GM21367 (cell line): ENCODE results near the gene AP3B1.
"Not testable (repeated sequence)": the region's sequence is repeated elsewhere in the genome, so short reads cannot be mapped to it uniquely, and the experiment has no call there.

Experiments used
- ATAC-seq: cut with Tn5 transposase; IDR thresholded peaks from one replicate; pipeline ENCODE4 v1.9.1; 2021; ENCODE audit not compliant: unreplicated experiment

AP3B1 gene

DNA sequence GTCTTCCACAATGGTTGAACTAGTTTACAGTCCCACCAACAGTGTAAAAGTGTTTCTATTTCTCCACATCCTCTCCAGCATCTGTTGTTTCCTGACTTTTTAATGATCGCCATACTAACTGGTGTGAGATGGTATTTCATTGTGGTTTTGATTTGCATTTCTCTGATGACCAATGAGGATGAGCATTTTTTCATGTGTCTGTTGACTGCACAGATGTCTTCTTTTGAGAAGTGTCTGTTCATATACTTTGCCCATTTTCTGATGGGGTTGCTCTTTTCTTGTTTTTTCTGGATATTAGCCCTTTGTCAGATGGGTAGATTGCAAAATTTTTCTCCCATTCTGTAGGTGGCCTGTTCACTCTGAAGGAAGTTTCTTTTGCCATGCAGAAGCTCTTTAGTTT, 124.2 kb downstream of the AP3B1 start:
- not testable (repeated sequence) for ATAC-seq

DNA sequence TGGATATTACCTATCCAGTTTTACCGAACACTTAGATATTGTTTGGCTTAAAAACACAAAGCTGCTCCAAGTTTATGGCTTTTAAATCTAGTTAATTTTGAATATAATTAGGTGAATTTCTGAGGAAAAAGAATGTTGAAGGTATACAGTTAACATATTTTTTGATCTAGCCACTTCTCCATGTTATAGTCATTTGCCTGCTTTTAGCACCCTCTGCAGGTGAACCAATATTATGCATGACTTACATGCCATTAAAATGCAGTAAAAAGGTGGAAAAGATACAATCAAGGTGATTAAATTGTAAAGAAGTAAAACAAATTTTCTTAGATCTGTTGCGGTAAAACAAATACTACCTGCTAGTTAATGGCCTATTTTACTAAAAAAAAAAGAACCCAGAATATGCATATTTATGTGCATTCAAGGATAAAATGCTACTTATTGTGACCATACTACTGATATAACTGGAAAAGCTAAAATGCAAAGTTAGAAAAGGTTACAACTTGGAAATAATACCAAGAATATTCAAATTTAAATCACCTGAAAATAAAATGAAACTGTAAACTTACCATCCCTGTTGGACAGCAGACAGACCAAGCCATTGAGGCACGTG, 132.1 kb downstream of the AP3B1 start:
- ATAC-seq: no peak

DNA sequence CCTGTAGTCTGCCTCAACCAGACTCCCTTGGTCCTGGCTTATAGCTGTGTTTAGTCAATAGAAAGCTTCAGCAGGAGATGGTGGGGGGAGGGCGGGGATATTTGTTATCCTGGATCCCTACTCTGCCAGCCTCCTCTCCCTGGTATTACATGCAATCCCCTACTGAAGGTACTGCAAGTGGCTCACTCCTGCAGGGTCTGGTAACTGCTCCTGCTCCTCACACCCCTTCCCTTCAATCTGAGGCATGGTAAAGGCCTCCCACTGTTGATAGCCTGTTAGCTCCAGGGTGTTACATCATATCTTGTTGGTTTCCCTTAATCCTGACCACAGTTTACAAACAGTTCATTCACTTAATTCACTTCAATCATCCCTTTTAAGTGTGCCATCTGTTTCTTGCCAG, 137.5 kb downstream of the AP3B1 start:
- no peak for ATAC-seq

DNA sequence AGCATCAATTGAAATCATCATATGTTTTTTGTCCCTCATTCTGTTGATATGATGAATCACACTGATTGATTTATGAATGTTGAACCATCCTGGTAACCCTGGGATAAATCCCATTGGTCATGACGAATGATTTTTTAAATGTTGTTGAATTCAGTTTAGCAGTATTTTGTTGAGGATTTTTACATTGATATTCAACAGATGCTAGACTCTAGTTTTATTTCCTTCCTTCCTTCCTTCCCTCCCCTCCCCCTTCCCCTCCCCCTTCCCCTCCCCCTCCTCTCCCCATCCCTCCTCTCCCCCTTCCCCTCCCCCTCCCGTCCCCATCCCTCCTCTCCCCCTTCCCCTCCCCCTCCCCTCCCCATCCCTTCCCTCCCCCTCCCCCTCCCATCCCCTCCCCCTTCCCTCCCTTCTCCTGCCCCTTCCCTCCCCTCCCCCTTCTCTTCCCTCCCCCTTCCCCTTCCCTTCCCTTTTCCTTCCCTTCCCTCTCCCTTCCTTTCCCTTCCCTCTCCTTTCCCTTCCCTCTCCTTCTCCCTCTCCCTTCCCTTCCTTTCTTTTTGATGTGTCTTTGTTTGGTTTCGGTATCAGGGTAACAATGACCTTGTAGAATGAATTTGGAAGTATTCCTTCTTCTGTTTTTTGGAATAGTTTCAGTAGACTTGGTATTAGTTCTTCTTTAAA, 142.8 kb downstream of the AP3B1 start:
- no peak for ATAC-seq

DNA sequence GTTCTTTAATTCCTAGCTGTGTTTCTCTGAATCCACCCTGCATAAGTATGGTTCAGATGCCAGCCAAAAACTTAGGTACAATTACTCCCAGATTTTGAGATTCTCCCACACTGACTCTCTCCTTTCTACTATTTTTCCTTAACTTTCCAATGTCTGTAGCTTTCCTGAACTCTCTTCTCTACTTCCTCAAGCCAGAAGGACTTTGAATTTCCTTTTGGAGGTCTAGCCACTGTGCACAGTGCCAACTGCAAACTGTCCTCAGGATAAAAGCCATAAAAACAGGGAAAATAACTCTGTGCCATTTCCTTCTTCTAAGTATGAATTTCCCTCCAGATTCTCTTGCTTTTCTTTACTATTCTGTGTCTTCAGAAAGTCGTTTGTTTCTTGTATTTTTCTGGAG, 157.2 kb downstream of the AP3B1 start:
- no peak for ATAC-seq

DNA sequence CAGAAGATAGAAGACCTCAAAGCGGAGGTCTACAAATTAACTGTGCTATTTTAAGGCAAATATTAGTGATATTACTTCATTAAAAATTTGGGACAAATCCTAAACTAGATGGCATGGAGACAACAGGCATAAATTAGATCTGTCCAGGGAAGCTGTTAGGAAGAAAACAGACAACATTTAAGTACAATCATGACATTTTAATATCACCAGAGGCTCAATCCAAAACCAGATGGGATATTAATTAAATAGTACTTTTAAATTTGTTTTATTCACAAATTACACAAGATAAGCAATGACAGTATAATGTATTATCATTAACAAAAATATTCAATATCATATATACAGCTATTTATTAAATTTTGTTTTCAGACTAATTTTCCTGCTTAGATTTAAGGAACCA, 161.1 kb downstream of the AP3B1 start:
- ATAC-seq: no peak

DNA sequence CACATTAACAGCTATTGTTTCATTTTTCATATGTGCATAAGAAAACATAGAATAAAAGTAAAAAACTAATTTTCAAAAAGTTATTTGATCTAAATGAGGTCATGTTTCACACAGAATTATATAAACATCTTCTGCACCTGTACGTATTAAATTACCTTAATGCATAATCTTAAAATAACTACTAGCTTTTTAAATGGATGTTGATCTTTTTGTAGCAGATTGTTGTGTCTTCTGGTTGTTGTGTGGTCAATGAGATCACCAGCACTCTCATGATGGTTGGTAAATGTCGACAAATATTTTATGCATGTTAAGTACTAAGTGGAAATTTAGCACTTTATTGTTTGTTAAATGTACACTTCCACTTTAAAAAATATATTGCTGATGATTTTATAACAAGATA, 162.0 kb downstream of the AP3B1 start:
- ATAC-seq: no peak

DNA sequence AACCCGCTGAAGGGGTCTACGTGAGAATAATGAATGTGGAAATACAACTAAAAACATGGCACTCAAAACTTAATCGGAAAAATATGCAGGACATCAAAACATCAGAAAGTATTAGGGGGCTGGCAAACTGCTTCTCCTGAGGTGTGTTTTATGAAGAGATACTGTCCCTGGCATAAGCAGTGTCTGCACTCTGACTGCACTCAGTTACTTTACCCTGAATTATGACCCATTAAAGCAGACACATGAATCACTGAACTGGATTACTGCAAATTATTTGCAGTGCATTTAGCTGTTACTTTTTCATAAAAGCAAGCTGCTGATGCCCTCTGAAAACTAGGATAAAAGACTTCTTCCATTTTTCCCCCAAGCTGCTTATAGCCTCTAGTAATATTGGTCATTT, 164.9 kb downstream of the AP3B1 start:
- ATAC-seq: no peak

DNA sequence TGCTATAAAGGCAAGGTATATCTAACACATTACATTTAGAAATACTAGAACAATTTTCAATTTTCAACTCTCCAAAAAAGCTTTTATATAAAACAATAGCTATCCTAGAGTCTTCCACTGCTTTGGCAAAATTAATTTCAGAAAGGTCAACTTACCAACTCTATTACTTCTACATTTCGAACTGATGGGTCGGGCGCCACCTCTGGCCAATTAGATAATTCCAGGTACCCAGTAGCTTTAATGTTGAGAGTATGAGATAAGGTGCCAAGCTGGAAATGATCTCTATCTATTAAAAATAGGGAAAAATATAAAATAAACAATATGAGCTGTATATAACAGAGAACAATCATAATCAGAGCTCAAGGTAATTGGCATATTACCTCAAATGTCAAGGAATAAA, 166.6 kb downstream of the AP3B1 start:
- no peak for ATAC-seq

DNA sequence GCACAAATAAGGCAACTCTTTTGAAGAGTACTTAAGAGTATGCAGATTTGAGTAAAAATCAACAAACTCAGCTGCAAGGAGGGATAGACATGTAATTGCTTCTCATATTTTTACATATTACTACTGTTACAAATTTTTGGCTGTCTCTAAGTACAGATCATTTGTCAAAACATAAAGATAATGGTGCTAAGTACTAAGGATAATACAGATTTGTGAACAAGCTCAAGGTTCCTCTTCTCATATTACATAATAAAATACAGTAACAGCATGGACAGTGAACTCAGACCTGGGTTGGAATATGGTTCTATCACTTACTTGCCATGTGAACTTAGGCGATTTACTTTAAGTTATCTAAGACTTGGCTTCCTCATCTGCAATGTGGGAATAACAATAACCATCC, 168.0 kb downstream of the AP3B1 start:
- no peak for ATAC-seq

DNA sequence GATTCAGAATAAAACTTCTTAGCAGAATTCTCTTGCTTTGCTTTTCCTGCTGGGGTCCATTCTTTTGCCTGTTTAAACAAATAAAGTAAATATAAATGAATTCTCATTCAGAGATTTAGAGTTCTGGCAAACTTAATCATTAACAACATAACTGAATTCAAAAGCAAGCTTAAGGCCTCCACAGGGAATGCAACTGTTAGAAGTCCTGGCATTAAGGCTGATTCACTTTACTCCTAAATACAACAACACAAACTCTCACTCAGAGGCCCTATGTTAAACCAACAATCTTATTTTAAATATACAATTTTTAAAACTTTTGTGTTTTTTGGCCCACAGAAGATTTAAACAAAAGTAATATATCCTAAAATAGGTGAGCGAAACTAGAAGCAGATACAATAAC, 178.3 kb downstream of the AP3B1 start:
- no peak for ATAC-seq

DNA sequence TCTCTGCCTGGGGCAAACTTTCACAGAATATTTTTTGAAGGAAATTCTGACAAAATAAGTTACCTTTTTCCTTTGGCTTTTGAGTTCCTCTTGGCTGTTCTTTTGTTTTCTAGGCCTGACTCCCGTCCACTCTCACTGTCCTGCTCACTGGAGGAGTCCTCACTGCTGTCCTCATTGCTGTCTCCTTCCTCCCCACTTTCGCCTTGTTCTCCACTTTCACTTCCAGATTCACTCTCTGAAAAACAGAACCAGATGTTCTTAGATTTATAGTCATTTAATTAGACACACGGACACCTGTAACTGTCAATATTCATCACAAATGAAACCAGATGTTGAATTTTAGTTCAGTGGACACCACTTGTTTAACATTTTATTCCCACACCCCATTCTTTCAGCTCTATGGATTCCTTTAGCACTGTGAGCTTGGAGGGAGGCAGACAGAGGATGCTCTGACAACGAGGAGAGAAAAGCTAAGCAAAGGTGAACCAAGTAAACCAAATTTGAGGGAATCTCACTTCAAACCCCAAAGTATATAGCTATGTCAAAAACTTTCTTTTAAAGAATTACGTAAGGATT, 180.7 kb downstream of the AP3B1 start:
- ATAC-seq: no peak

DNA sequence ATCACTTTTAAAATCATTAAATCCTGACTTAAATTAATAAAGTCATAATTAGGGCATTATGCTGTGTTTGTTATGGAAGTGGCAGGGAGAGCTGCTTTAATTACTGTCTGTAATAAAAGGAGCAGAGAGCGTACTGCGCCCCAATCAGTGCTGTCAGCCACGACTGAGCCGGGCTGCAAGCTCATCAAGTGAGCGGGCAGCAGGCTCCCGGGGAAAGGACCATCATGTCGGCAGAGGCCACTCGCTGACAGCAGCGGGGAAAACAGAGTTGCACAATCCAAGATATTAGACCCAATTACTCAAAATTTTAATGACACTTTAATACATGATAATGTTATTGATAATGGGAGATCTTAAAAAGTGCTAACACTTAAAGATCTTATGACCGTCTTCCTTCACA, 181.6 kb downstream of the AP3B1 start:
- ATAC-seq: no peak

DNA sequence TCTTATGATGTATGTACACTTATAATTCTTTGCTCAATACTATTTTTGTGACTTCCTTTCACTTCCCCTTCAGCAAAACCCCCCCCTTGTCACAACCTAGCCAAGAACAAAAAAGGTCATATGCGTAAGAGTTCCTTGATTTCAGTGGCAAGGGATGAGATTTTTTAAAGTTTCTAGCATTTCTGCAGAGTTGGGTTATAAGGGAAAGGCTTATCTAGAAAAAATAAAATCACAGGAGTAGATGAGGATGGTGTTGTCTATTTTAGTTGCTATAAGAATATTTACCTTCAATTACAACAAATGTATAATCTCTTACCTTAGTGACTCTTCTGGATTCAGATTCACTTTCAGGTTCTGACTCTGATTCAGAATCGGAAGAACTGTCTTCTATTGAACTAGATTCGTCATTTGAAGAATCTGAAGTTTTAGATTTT, 184.6 kb downstream of the AP3B1 start:
- ATAC-seq: no peak

DNA sequence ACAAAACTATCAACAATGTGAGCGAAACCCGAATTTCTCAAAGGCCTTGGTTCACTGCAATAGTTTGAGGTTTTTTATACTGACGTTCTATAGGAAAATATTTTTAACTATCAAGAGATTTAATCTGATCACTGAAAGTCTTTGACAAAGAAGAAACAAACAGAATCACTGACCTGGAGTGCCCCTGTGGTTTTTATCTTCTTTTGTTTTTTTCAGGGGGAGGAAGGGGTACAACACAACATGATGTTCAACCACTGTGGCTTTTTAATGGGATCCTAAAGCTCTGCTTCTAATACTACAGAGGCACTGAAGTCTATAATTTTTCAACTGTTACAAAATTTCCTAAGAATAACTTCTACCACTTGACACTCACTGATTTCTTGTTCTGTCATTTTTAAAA, 185.9 kb downstream of the AP3B1 start:
- no peak for ATAC-seq

DNA sequence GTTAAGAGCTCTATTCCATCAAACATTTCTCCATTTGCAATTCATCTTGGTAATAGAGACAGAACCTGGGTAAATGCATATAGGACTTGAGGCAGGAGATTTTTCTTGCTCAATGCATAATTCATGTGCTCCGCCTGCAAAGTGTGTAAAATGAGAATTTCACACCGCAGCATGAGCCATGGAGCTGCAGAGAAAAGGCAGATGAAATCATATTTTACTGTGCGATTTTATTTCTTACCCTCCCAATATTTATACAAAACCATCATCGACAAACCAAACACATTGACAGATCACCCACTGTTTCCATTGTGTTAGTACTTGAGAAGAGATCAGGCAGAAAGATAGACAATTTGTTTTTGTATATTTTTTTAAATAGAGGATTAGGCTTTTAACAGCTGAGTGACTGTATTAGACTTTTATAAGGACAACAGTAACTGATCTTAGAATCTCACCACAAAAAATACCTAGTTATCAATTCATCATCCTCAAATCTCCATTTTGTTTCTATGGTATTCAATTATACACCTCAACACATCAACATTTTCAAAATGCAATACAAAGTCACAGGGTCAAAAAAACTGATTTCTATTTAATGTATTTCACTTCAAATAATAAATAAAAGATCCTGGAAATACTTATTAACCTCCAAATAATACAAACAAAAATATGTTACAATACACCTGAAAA, 191.1 kb downstream of the AP3B1 start:
- ATAC-seq: no peak

DNA sequence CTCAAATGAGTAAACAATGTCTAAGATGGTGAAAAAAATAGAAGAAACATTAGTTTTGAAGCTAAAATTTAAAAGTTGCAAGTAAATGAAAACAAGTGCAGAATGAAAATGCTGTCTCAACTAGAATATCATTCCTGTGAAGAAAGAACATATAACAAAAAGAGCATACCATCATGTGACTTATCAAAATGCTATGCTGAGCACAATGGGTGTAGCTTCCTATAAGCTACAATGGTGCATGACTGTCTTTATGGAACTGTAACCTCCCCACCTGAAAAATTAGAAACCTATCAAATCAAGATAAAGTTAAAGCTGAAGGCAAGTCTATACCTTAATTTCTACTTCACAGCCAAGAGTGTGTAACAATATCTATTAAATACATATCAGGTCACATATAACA, 192.0 kb downstream of the AP3B1 start:
- no peak for ATAC-seq

DNA sequence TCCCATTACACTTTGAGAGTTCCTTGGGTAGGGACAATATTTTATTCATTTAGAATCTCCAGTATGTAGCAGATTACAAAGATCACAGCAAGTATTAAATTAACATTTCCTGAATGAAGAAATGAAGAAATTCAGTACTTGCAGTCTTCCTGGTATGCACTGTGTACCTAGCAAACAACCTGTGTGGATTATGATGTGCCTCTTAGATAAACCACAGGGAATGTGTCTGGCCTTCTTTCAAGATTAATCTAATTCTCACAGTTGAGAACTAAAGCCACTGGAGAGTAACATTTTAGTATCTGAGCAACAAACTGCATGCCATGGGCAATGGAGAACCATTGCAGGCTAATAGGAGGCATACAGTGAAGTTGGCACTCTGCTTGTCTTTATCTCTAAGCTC, 199.4 kb downstream of the AP3B1 start:
- ATAC-seq: no peak

DNA sequence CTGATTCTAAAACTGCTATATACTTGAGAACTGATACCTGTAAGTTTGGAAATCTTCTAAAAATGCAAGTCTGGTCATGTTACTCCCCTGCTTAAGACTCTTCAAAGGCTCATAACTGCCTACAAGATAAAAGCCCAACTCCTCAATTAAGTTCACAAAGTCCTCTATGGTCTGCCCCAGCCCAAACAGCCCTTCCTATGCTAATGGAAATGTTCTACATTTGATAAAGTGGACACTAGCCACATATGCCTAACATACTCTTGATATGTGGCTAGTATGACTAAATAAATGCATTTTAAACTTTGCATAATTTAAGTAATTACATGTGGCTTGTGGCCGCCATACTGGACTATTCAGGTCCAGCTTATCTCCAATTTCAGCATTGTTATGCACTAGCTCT, 204.5 kb downstream of the AP3B1 start:
- ATAC-seq: no peak

DNA sequence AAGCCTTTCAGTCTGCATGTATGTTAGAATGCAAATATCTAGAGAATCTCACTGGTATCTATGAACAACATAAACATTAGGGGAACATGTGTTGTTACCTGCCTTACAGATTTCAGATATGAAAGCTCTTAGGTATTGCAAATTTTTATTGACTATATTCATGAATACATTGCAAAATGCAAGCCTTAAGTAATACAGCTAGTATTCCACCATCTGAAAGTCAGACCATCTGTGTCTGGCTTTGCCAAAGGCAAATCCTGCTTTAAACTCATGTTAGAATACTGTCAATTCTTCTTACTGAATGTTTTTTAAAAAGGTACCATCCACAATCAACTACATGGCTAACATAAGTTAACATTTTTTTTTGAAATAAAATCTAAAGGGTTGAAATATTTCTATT, 215.6 kb downstream of the AP3B1 start:
- ATAC-seq: no peak

DNA sequence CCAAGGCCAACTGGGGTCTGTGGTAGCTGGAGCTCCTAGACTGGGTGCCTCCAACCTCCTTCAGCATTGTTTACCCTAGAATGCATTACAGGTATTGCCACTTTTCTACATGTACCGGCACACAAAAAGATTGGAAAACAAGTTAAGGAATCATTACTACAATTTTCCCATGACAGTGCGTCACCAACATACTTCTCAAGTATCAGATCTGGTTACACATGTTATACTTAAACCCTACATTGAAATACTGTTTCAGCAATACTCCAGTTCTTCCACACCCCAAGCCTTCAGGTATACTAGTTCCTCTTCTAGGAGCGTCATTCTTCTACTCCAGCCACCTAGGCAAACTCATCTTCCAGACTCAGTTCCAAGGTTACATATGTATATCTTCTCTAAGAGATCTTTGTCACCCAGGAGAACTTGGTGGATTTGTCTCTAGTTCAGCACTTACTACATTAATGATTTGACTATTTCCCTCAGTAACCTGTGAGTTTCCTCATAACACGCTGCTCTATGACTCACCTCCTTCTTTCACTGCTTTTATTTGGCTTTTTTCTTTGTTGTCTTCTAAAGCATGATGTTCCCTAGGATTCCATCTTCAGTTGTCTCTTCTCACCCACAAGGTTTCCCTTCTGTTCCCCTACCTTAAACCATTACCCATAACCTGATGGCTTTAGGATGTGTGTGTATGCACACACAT, 217.0 kb downstream of the AP3B1 start:
- ATAC-seq: no peak

DNA sequence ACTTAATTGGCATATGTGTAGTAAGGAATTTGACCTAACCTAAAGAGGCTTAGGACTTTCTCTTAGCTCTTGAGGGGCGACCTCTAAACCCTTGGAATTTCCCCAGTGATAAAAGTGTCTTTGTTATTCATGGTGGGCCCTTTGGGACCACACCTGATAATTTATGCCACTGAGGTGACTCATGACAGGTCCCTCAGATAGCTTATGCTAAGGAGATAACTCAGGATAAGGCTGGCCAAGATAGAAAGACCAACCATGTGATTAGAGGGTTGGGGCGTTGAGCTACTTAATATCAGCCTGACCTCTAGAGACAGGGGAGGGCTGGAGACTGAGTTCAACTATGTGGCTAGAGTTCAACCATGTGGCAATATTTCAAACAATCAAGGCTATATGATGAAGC, 218.1 kb downstream of the AP3B1 start:
- ATAC-seq: no peak
